ENCODE data around the gene LIN7C.

DNA sequence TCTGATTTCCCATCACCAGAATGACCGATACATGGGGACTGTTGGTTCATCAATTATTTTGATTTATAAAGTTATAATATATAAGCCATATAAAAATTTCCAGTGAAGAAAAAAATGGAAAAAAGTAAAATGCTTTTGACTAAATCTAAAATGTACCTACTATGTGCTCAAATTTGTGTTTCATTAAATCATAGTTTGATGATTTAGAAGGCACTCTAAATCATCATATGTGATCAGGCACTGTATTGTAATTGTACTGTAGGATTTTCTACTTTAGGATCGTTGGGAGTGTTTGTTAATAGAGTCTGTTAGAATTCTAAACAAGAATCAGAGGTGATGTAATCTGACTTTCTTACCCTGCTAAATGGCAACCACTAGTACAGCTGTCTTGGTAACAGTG lies 2.4 kb downstream of the LIN7C start:
- TF ChIP-seq CTCF (IDR thresholded peaks at IDR 0.05) (no peak), EZH2 (IDR thresholded peaks at IDR 0.05; ENCODE audit: borderline replicate concordance, insufficient read depth, low read depth, low read length, poor library complexity, severe bottlenecking) (no peak)
